Measurements from ENCODE around the gene SLC6A7. TPM values are rescaled to one million over a fixed set of nuclear protein-coding genes. Genes with fewer than 3 reads are reported as not detected.

The SLC6A7 gene
- total and polyA plus RNA-seq, 12 donors: not detected

- no peaks in the 10 kb centered on the region for H3K9me3 ChIP-seq (replicated peaks in 1 of 3)
- no peaks in the 10 kb centered on the region for H3K36me3 ChIP-seq (replicated peaks in 1 of 2)
- H3K27ac ChIP-seq: no peak overlapping the region
- no peaks in the 10 kb centered on the region for H3K4me1 ChIP-seq (replicated peaks in 1 of 2)
- WGBS, 4 donors: 84 to 94% (median 88%) methylated on average over 3 of the region's 3 CpGs; no CpG with 5 or more reads in 1 of the 4 donors
- intact Hi-C loops (cut with DNase I): no loop called here
- no peaks in the 10 kb centered on the region for H3K27me3 ChIP-seq
- H3K4me3 ChIP-seq: no peak overlapping the region
- TF ChIP-seq CTCF (IDR thresholded peaks at IDR 0.05): no peak
- TF ChIP-seq POLR2A (IDR thresholded peaks at IDR 0.05): no peak
- DNase-seq: no peak
Measured at GRCh38 chr5:150248946-150249345, 59.1 kb downstream of the SLC6A7 start.

DNA sequence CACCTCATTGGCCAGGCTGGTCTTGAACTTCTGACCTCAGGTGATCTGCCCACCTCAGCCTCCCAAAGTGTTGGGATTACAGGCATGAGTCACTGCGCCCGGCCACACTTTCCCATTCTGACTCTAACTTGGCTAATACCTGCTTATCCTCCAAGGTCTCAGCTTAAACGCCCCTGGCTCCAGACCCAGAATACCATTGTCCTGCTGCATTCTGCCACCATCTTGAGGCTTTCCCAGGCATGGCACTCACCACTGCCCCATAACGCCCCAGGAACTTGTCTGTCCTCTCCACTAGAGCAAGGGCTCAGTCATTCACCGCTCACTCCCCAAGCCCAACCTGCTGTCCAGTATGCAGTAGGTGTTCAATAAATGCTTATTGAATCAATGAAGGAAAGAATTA is 59.9 kb downstream of the SLC6A7 start:
- intact Hi-C loops (cut with DNase I): no loop called here
- Histone ChIP-seq H3K9me3 (replicated peaks in 1 of 3) (no peaks in the 10 kb centered on the region), H3K36me3 (replicated peaks in 1 of 2) (no peaks in the 10 kb centered on the region), H3K4me1 (replicated peaks in 1 of 2) (no peaks in the 10 kb centered on the region), H3K4me3 (no peak overlapping the region), H3K27ac (no peak overlapping the region), H3K27me3 (no peaks in the 10 kb centered on the region)
- no peak for DNase-seq
- TF ChIP-seq CTCF (IDR thresholded peaks at IDR 0.05) (no peak), POLR2A (IDR thresholded peaks at IDR 0.05) (no peak)
- 73 to 90% (median 86%) methylated on average over 5 of the region's 5 CpGs for WGBS, 4 donors

- intact Hi-C loops (cut with DNase I): no loop called here
- Histone ChIP-seq H3K36me3 (replicated peaks in 1 of 2) (no peaks in the 10 kb centered on the region), H3K27ac (no peak overlapping the region), H3K9me3 (replicated peaks in 1 of 3) (no peaks in the 10 kb centered on the region), H3K4me3 (no peak overlapping the region), H3K27me3 (no peaks in the 10 kb centered on the region), H3K4me1 (replicated peaks in 1 of 2) (no peaks in the 10 kb centered on the region)
- no peak for TF ChIP-seq POLR2A (IDR thresholded peaks at IDR 0.05)
- no peak for TF ChIP-seq CTCF (IDR thresholded peaks at IDR 0.05)
- no peak for DNase-seq
- 87 to 90% (median 89%) methylated on average over 5 to 7 of the region's 7 CpGs for WGBS, 4 donors
Measured at GRCh38 chr5:150251504-150251903, 61.6 kb downstream of the SLC6A7 start.

DNA sequence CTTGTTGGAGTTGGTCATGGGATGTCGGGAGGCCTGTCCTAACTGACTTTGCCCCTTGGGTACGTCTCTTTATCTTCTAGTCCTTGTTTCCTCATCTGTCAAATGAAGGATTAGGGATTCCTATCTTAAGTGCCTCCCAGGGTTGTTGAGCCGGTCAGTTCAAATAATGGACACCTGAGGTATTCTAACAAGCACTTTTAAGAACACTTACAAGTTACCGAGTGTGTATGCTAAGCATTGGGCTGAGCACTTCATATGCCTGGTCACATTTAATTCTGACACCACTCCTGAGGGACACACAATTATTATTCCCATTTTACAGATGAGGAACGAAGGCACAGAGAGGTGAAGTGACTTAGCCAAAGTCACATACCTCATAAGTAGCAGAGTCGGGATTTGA is 62.6 kb downstream of the SLC6A7 start:
- no peak for DNase-seq

More for the DNA sequence above, 62.6 kb downstream of the SLC6A7 start:
- WGBS, 4 donors: 79 to 92% (median 86%) methylated on average over 5 to 6 of the region's 6 CpGs
- Histone ChIP-seq H3K36me3 (replicated peaks in 1 of 2) (no peaks in the 10 kb centered on the region), H3K27ac (no peak overlapping the region), H3K9me3 (replicated peaks in 1 of 3) (no peaks in the 10 kb centered on the region), H3K4me3 (no peak overlapping the region), H3K27me3 (no peaks in the 10 kb centered on the region), H3K4me1 (replicated peaks in 1 of 2) (no peaks in the 10 kb centered on the region)
- TF ChIP-seq POLR2A (IDR thresholded peaks at IDR 0.05) (no peak), CTCF (IDR thresholded peaks at IDR 0.05) (no peak)
- intact Hi-C loops (cut with DNase I): no loop called here
